GM21528 (cell line): ENCODE results near the gene ACVR1.
"Not testable (repeated sequence)": the region's sequence is repeated elsewhere in the genome, so short reads cannot be mapped to it uniquely, and the experiment has no call there.

Experiments
- ATAC-seq: cut with Tn5 transposase; IDR thresholded peaks from one replicate; pipeline ENCODE4 v1.9.1; 2021; ENCODE audit warnings: mild to moderate bottlenecking, moderate library complexity; ENCODE audit not compliant: unreplicated experiment, low FRiP score

The ACVR1 gene

GRCh38 chr2:157733263-157733662, 142.9 kb downstream of the ACVR1 start:
- no peak for ATAC-seq

- no peak for ATAC-seq
These were observed 143.5 kb downstream of the ACVR1 start for GRCh38 chr2:157732596-157732995.

- ATAC-seq = no peak
These were observed 148.4 kb downstream of the ACVR1 start for GRCh38 chr2:157727693-157728092.

GRCh38 chr2:157726946-157727345, 149.2 kb downstream of the ACVR1 start:
- no peak for ATAC-seq

GRCh38 chr2:157725846-157726245, 150.3 kb downstream of the ACVR1 start:
- ATAC-seq = no peak

GRCh38 chr2:157722580-157723234, 153.4 kb downstream of the ACVR1 start:
- no peak for ATAC-seq

GRCh38 chr2:157720504-157720903, 155.6 kb downstream of the ACVR1 start:
- ATAC-seq = no peak

- not testable (repeated sequence) for ATAC-seq
These were observed 171.5 kb downstream of the ACVR1 start for GRCh38 chr2:157704653-157705052.

- ATAC-seq = not testable (repeated sequence)
These were observed 172.0 kb downstream of the ACVR1 start for GRCh38 chr2:157704148-157704547.

GRCh38 chr2:157699806-157700205, 176.3 kb downstream of the ACVR1 start:
- ATAC-seq = no peak

- no peak for ATAC-seq
These were observed 177.1 kb downstream of the ACVR1 start for GRCh38 chr2:157699009-157699408.

- no peak for ATAC-seq
These were observed 177.7 kb downstream of the ACVR1 start for GRCh38 chr2:157698430-157698829.

GRCh38 chr2:157696036-157696435, 180.1 kb downstream of the ACVR1 start:
- ATAC-seq = no peak

GRCh38 chr2:157692768-157693167, 183.4 kb downstream of the ACVR1 start:
- ATAC-seq = no peak

GRCh38 chr2:157691695-157692094, 184.4 kb downstream of the ACVR1 start:
- ATAC-seq = no peak

- no peak for ATAC-seq
These were observed 185.0 kb downstream of the ACVR1 start for GRCh38 chr2:157691131-157691530.
